Ecto neural progenitor cell (in vitro differentiated cells): ENCODE results near the gene SLITRK2.
A peak's percentile ranks its signal among the peaks of the same experiment; 100 is the strongest.

Source experiments
- DNase-seq: peaks from one replicate; pipeline ENCODE4 v3.0.0-alpha.2; 2018; ENCODE audit warnings: low spot score

Gene SLITRK2

GRCh38 chrX:145817331-145818185, at the start of gene SLITRK2:
SLITRK2 (plus strand) TSS chrX:145817829; CDS start chrX:145822426, 4,597 bp downstream.
- peak; percentile 63 for DNase-seq

- DNase-seq, result no peak
These were observed 44.6 kb upstream of the SLITRK2 start for GRCh38 chrX:145773006-145773405.

- DNase-seq, result no peak
These were observed 25.3 kb upstream of the SLITRK2 start for GRCh38 chrX:145792281-145792680.

GRCh38 chrX:145803508-145803907, 14.1 kb upstream of the SLITRK2 start:
- DNase-seq, result no peak

- DNase-seq, result no peak
These were observed 4.5 kb upstream of the SLITRK2 start for GRCh38 chrX:145813081-145813480.

GRCh38 chrX:145816601-145817315, 871 bp upstream of the SLITRK2 start:
- DNase-seq, result no peak

- DNase-seq, result no peak
These were observed 821 bp downstream of the SLITRK2 start for GRCh38 chrX:145818186-145819113.

GRCh38 chrX:145820825-145821224, 3.2 kb downstream of the SLITRK2 start:
- no peak for DNase-seq

- DNase-seq, result peak; percentile 62
These were observed 3.8 kb downstream of the SLITRK2 start for GRCh38 chrX:145821291-145821897.

- no peak for DNase-seq
These were observed 4.4 kb downstream of the SLITRK2 start for GRCh38 chrX:145821898-145822571.

- no peak for DNase-seq
These were observed 5.5 kb downstream of the SLITRK2 start for GRCh38 chrX:145823132-145823531.

GRCh38 chrX:145825896-145826295, 8.3 kb downstream of the SLITRK2 start:
- DNase-seq, result no peak

GRCh38 chrX:145826466-145826865, 8.8 kb downstream of the SLITRK2 start:
- DNase-seq, result no peak

GRCh38 chrX:145832796-145833195, 15.2 kb downstream of the SLITRK2 start:
- no peak for DNase-seq

- no peak for DNase-seq
These were observed 22.9 kb downstream of the SLITRK2 start for GRCh38 chrX:145840531-145840930.

- no peak for DNase-seq
These were observed 25.7 kb downstream of the SLITRK2 start for GRCh38 chrX:145843146-145843904.

GRCh38 chrX:145844886-145845285, 27.3 kb downstream of the SLITRK2 start:
- no peak for DNase-seq

GRCh38 chrX:145848448-145848847, 30.8 kb downstream of the SLITRK2 start:
- DNase-seq, result no peak

- DNase-seq, result no peak
These were observed 31.2 kb downstream of the SLITRK2 start for GRCh38 chrX:145848857-145849256.

GRCh38 chrX:145853181-145853580, 35.6 kb downstream of the SLITRK2 start:
- no peak for DNase-seq
